Right forelimb (tissue), 1 donor: ENCODE data around the gene FAM151A.

Experiments used
- DNase-seq: peaks from one replicate; pipeline ENCODE4 v3.0.0-alpha.2; 2018

FAM151A gene

GRCh38 chr1:54575605-54576290 is 47.6 kb downstream of the FAM151A start:
- no peak for DNase-seq

GRCh38 chr1:54575161-54575560 is 48.2 kb downstream of the FAM151A start:
- no peak for DNase-seq

DNA sequence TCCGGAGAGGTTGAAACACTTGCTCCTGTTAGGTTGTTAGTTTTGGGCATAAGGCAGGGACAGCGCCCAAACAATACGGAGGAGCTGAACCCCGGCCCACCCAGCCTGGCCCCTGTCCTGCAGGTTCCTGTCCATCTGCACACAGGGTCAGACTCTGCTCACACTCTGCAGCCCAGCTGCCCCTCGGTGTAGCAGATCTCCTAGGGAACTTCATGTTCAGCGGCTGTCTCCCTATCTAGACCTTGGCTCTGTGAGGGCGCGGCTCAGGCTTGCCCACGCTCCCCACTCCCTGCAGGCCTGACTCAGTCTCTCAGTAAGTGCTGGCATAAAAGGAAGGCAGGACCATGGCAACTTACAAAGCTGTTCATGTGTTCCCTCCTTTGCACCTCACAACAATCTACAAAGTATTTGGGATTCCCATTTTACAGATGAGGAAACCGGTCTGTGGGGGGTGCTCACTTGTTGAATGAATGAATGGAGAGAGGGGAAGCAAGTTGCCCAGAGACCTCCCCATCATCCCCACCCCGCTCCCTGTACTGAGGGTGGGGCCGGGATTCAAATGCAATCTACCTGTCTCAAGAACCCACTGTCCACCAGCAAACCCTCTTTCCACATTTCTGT is 49.1 kb downstream of the FAM151A start:
- no peak for DNase-seq

DNA sequence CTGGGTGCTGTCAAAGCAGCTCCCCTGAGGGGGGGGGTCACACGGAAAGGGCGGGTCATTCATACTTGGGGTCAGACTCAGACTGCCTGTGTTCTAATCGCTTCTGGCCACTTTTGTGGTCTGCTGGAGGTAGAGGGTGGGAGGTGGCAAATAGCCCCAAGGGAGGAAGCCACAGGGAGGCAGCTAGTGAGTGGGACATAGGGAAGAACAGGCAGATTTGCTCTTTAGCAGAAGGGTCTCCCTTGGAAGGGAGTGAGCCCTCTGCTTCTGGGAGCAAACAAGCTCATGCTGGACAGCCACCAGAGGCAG is 50.8 kb downstream of the FAM151A start:
- DNase-seq: no peak

DNA sequence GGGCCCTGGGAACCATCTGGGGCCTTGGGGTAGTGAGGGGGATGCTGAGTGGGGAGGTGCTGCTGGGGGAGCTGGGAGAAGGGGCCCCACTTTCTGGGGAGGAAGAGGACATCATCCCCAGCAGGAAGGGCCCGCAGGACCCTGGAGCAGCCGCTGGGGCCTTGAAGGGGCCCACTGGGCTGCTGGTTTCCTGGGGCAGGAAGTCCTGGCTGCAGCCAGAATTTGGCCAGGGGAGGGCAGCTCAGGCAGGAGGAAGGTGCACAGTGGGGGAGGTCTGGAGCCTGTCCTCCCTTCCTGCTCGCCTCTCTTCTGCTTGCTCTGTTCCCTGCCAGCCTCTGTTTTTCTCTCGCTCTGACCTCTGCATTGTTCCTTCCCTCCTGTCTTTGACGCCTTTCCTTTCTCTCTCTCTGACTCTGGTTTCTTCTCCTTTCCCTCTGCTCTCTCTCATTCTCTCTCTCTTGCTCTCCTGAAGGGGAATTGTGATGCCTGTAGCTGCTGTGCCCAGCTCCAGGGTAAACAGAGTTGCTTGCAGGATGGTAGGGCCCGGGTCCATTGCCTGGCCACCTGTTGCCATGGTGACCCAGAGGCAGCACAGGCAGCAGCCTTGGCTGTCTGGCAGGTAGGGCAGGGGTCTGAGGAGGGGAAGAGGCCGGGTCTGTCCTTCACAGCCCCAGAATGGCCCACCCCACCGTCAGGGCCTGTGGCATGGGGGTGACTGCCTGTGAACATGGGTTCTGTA is 51.4 kb downstream of the FAM151A start:
- DNase-seq: no peak

DNA sequence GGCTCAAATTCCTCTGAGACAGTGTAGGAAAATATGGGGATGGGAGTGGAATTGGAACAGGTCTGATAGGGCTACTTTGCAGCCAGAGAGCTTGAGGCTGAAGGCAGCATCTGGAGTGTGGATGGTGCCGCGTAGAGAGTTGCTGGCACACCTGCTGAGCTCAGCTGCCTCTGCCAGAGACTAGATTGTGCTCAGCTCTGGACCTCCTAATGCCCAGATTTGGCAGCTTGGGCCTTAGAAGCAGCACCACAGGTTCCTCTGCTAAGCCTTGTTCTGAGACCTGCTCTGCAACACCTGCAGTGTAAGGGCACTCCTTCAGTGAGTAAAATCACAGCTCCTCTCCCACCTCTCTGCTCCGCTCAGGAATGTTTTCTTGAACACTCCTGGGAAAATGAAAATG is 52.0 kb downstream of the FAM151A start:
- DNase-seq: no peak

DNA sequence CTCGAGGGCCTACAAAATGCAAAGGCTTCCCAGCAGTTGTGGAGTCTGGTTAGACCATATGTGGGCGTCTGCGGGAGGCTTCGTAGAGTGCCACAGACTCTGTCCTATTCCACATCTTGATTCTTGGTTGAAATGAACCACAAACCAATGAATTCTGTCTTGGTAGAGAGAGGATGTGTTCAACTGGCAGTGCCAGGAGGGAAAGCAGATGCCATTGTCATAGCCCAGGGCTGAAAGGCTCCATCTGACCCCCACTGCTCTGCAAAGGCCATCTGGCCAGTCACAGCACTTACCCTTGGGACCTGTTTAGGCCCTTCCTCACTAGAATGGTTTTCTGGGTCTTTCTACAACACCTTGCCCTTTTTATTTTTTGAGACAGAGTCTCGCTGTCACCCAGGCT is 53.2 kb downstream of the FAM151A start:
- DNase-seq: no peak

DNA sequence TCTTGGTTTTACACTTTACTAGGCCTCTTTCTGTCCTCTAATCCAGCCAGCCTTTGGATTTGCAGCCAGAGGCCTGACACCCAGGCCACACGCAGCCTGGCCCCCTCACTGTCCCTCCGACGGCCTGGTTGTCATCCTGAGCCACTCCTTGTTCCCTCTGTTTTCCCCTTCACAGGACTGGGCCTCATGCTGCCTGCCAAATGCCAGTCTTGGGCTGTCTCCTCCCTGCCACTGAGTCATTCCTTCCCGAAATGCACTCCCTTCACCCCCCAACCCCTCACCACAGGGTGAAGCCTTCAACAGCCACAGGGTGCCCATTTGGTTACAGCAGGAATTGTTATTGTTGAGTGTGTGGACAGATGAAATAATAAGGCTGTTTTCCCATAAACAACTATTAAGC is 54.0 kb downstream of the FAM151A start:
- DNase-seq: no peak

GRCh38 chr1:54567961-54568360 is 55.4 kb downstream of the FAM151A start:
- no peak for DNase-seq

GRCh38 chr1:54566438-54567141 is 56.7 kb downstream of the FAM151A start:
- no peak for DNase-seq

DNA sequence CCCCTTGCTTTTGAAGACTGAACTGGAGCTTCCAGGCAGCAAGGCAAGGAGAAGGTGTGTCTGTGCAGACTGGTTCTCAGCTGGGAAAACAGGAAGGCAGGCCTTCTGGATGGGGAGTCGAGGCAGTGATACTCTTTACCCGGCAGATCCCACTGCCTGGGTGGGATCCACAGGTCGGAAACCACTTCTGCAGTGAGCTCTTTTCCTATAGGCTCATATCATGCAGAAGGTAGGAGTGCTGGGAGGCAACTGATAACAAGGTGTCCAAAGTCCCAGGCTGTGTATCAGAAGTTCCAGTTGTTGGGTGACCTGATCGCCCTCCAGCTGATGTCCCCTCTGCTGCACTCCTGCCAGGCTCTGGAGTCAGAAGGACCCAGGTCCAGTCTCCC is 58.2 kb downstream of the FAM151A start:
- DNase-seq: no peak

DNA sequence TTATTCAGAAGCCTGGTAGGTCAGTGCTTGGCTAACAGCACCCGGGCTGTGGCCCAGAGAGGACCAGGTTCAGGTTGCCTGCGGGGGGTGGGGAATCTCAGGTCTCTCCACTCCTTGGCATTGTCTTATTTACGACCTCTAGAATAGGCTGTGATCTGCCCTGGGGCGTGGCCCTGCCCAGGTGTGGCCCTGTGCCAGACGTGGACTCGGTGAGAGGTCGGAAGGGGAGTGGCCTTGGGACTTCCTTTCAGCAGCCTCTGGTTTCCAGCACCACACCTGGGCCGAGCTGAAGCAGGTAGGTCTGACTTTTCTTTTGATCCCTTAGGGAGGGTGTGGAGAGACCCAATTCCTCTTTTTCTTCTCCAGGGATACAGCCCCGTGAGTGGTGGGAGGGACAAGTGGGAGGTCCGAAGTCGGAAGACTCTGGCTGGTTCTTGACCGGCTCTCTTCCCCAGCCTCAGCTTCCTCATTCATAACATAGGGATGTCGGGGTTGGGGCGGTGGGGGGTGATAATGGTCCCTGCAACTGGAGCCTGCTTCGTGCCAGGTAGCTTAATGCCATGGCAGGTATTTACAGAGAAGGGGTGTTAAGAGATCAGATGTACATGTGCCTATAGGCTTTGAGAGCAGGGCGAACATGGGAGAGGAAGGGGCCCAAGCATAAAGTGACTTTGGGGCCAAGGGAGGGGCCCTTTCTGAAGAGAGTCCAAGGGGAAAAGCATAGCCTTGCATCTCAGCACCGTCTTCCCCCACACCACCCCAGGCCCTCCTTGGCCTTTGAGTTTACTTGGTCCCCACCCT is 58.8 kb downstream of the FAM151A start:
- no peak for DNase-seq

GRCh38 chr1:54559771-54560231 is 63.5 kb downstream of the FAM151A start:
- no peak for DNase-seq
